ENCODE measurements around the gene MDFIC. TPM values are rescaled to one million over a fixed set of nuclear protein-coding genes. Genes with fewer than 3 reads are reported as not detected.

MDFIC gene
- total and polyA plus RNA-seq, 2 donors (not counting 1 experiment from before 2014, with no cell fraction given), result 19.6 to 66.1 TPM

DNA sequence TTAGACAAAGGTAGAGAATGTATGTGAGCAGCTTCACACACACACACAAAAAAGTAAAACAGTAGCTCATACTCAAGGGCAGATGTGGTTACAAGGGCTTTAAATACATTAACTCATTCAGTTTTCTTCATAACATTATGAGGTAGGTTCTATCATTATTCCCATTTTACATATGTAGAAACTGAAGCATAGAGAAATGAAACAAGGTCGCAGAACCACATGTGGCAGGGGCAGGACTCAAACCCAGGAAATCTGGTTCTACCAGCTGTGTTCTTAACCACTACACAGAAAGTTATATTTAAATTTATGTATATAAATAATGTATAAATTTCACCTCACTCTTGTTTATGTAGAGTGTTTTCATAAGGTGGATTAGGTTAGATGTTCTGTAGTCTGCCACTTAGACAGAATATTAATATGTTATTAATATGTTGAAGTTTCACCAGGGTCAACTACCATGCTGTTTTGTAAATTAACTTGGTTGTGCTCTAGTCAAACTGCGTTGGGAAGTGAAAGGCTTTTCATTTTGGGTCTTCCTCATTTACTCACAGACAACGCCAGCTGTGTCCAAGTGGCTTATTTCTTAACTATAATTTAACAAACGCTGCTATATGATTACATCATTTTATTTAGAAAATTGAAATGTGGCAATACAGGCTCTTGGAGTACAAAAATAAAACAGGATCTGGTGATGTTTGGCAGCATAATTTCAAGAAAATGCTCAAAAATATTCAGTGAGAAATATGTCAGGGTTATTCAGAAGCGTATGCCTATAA, 138.4 kb downstream of the MDFIC start:
- H3K9me3 Mint-ChIP-seq (ENCODE audit: insufficient read depth), result no peaks in the 10 kb centered on the region
- Histone ChIP-seq H4K20me1 (ENCODE audit: control insufficient read depth, insufficient read depth, low read length, poor library complexity, severe bottlenecking) (no peaks in the 10 kb centered on the region), H3K36me3 (replicated peaks in 1 of 2; ENCODE audit: control extremely low read depth in 1 of 2, control insufficient read depth in 1 of 2, extremely low read depth in 1 of 2, insufficient read depth in 2 of 2, low read length in 1 of 2) (no peaks in the 10 kb centered on the region), H3K9me3 (ENCODE audit: control extremely low read depth in 1 of 3, control insufficient read depth in 2 of 3, insufficient read depth in 1 of 3, low read length in 2 of 3) (no peaks in the 10 kb centered on the region), H3K27ac (ENCODE audit: low read length in 2 of 2) (no peak overlapping the region), H3K9ac (ENCODE audit: low read length) (no peak overlapping the region), H2AFZ (ENCODE audit: insufficient read depth, low read depth, low read length, poor library complexity, severe bottlenecking) (no peak overlapping the region), H3K4me3 (ENCODE audit: control extremely low read depth in 1 of 5, extremely low read depth in 1 of 5, insufficient read depth in 1 of 5, low read depth in 2 of 5, low read length in 4 of 5) (no peak overlapping the region), H3K4me2 (replicated peaks; ENCODE audit: low read depth, low read length, poor library complexity, severe bottlenecking) (no peak overlapping the region), H3K27me3 (replicated peaks in 1 of 4; ENCODE audit: control extremely low read depth in 1 of 4, control insufficient read depth in 3 of 4, insufficient read depth in 4 of 4, low read length in 3 of 4) (no peaks in the 10 kb centered on the region), H3K79me2 (ENCODE audit: control insufficient read depth, insufficient read depth, low read length) (no peaks in the 10 kb centered on the region), H3K4me1 (ENCODE audit: control insufficient read depth in 2 of 2, insufficient read depth in 2 of 2, low read length in 2 of 2) (no peaks in the 10 kb centered on the region)
- no peak overlapping the region for H3K27ac Mint-ChIP-seq
- POLR2A ChIA-PET, result no interaction called here
- CTCF ChIA-PET, result no interaction called here
- ATAC-seq (ENCODE audit: low read depth) (no peak), DNase-seq (no peak)
- WGBS (ENCODE audit: insufficient coverage), result 100% methylated on average over 1 of the region's 5 CpGs
- no peaks in the 10 kb centered on the region for H3K4me1 Mint-ChIP-seq
- no peaks in the 10 kb centered on the region for H3K27me3 Mint-ChIP-seq
- H3K4me3 Mint-ChIP-seq, result no peak overlapping the region
- intact Hi-C loops (cut with micrococcal nuclease), result no loop called here
- TF ChIP-seq, protein P1, sequence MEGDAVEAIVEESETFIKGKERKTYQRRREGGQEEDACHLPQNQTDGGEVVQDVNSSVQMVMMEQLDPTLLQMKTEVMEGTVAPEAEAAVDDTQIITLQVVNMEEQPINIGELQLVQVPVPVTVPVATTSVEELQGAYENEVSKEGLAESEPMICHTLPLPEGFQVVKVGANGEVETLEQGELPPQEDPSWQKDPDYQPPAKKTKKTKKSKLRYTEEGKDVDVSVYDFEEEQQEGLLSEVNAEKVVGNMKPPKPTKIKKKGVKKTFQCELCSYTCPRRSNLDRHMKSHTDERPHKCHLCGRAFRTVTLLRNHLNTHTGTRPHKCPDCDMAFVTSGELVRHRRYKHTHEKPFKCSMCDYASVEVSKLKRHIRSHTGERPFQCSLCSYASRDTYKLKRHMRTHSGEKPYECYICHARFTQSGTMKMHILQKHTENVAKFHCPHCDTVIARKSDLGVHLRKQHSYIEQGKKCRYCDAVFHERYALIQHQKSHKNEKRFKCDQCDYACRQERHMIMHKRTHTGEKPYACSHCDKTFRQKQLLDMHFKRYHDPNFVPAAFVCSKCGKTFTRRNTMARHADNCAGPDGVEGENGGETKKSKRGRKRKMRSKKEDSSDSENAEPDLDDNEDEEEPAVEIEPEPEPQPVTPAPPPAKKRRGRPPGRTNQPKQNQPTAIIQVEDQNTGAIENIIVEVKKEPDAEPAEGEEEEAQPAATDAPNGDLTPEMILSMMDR (IDR thresholded peaks at IDR 0.05), result no peak
- no peak for TF ChIP-seq EZH2 (IDR thresholded peaks at IDR 0.05; ENCODE audit: borderline replicate concordance, insufficient read depth, low read depth, low read length, poor library complexity, severe bottlenecking)

DNA sequence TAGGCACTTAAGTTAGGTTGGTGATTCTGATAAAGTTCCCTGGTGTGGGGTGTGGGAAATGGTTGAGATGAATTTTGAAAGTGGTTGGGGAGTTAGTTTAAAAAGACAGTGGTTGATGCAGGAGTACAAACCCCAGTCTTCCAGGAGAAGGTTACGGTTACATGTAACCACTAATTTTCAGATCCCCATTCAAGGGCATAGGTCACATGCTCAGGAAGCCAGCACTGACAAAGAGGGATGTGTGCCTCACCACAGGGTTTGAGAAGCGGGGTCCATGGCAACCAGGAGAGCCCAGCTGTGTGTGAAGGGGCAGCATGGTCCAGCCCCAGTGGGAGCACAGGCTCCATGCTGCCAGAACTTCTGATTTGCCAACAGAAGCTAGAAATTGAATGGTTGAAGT, 144.2 kb downstream of the MDFIC start:
- ChIA-PET CTCF (no interaction called here), POLR2A (no interaction called here)
- no peaks in the 10 kb centered on the region for H3K9me3 Mint-ChIP-seq (ENCODE audit: insufficient read depth)
- no peak for ATAC-seq (ENCODE audit: low read depth)
- WGBS (ENCODE audit: insufficient coverage), result 40% methylated on average over 1 of the region's 2 CpGs
- H3K4me1 Mint-ChIP-seq, result peaks cover 3% of the 10 kb centered on the region
- Histone ChIP-seq H2AFZ (ENCODE audit: insufficient read depth, low read depth, low read length, poor library complexity, severe bottlenecking) (no peak overlapping the region), H3K4me2 (replicated peaks; ENCODE audit: low read depth, low read length, poor library complexity, severe bottlenecking) (no peak overlapping the region), H3K27ac (ENCODE audit: low read length in 2 of 2) (no peak overlapping the region), H3K36me3 (replicated peaks in 1 of 2; ENCODE audit: control extremely low read depth in 1 of 2, control insufficient read depth in 1 of 2, extremely low read depth in 1 of 2, insufficient read depth in 2 of 2, low read length in 1 of 2) (no peaks in the 10 kb centered on the region), H3K9me3 (ENCODE audit: control extremely low read depth in 1 of 3, control insufficient read depth in 2 of 3, insufficient read depth in 1 of 3, low read length in 2 of 3) (no peaks in the 10 kb centered on the region), H3K27me3 (replicated peaks in 1 of 4; ENCODE audit: control extremely low read depth in 1 of 4, control insufficient read depth in 3 of 4, insufficient read depth in 4 of 4, low read length in 3 of 4) (no peaks in the 10 kb centered on the region), H3K79me2 (ENCODE audit: control insufficient read depth, insufficient read depth, low read length) (no peaks in the 10 kb centered on the region), H3K4me1 (ENCODE audit: control insufficient read depth in 2 of 2, insufficient read depth in 2 of 2, low read length in 2 of 2) (no peaks in the 10 kb centered on the region), H4K20me1 (ENCODE audit: control insufficient read depth, insufficient read depth, low read length, poor library complexity, severe bottlenecking) (no peaks in the 10 kb centered on the region), H3K9ac (ENCODE audit: low read length) (no peak overlapping the region), H3K4me3 (ENCODE audit: control extremely low read depth in 1 of 5, extremely low read depth in 1 of 5, insufficient read depth in 1 of 5, low read depth in 2 of 5, low read length in 4 of 5) (no peak overlapping the region)
- no peak for DNase-seq
- no peak overlapping the region for H3K27ac Mint-ChIP-seq
- TF ChIP-seq, protein P1 (IDR thresholded peaks at IDR 0.05), result no peak
- no peak for TF ChIP-seq EZH2 (IDR thresholded peaks at IDR 0.05; ENCODE audit: borderline replicate concordance, insufficient read depth, low read depth, low read length, poor library complexity, severe bottlenecking)
- H3K27me3 Mint-ChIP-seq, result no peaks in the 10 kb centered on the region
- H3K4me3 Mint-ChIP-seq, result no peak overlapping the region
- intact Hi-C loops (cut with micrococcal nuclease), result no loop called here

Data from B cell (primary cell).